ENCODE data around the gene OCEL1. TPM values are rescaled to one million over a fixed set of nuclear protein-coding genes. Genes with fewer than 3 reads are reported as not detected.

Gene OCEL1
- total RNA-seq, 1 experiment from 2014 or later, result 25.7 TPM

DNA sequence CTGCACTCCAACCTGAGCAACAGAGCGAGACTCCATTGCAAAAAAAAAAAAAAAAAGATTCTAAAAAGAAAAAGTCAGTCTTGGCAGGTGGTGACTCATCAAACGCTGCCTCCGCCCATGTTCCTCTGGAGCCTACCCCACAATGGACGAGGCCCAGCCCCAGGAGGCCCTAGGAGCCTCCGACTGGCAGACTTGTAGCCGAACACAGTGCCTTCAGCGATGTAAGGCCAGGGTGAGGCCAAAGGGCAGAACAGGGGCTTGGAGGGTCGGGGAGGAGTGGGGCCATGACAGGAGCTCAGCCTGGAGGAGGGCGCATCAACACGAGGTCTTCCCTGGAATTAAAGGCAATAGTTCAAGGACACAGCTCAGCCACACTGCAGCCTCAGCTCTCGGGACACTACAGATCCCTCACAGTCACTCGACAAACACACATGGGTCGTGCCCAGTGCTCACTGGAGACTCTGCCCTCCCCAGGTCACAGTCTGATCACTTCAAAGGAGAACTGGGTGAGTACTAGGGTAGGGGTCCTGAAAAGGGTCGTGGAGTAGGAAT, 5.7 kb upstream of the OCEL1 start:
- no peak overlapping the region for H4K91ac ChIP-seq (ENCODE audit: insufficient read length, low read depth, low read length)
- H2BK20ac ChIP-seq (ENCODE audit: low read depth, low read length, poor library complexity, severe bottlenecking), result no peak overlapping the region
- no peak overlapping the region for H3K9ac ChIP-seq (ENCODE audit: extremely low read depth, insufficient read length, low read length)
- H3K79me2 ChIP-seq (ENCODE audit: insufficient read depth, low read length), result no peaks in the 10 kb centered on the region
- H2AFZ ChIP-seq (ENCODE audit: low read length), result no peak overlapping the region
- TF ChIP-seq, protein P1, sequence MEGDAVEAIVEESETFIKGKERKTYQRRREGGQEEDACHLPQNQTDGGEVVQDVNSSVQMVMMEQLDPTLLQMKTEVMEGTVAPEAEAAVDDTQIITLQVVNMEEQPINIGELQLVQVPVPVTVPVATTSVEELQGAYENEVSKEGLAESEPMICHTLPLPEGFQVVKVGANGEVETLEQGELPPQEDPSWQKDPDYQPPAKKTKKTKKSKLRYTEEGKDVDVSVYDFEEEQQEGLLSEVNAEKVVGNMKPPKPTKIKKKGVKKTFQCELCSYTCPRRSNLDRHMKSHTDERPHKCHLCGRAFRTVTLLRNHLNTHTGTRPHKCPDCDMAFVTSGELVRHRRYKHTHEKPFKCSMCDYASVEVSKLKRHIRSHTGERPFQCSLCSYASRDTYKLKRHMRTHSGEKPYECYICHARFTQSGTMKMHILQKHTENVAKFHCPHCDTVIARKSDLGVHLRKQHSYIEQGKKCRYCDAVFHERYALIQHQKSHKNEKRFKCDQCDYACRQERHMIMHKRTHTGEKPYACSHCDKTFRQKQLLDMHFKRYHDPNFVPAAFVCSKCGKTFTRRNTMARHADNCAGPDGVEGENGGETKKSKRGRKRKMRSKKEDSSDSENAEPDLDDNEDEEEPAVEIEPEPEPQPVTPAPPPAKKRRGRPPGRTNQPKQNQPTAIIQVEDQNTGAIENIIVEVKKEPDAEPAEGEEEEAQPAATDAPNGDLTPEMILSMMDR (conservative IDR thresholded peaks at IDR 0.05), result no peak
- H3K9me3 ChIP-seq (ENCODE audit: control insufficient read depth, low read depth, low read length), result no peaks in the 10 kb centered on the region
- H4K20me1 ChIP-seq (ENCODE audit: control insufficient read depth, insufficient read depth, insufficient read length), result no peaks in the 10 kb centered on the region
- no CpG with 5 or more reads among the region's 14 CpGs for WGBS (ENCODE audit: extremely low coverage, insufficient read length, low lambda C conversion rate)
- H3K4me1 ChIP-seq (ENCODE audit: insufficient read depth, low read length), result no peaks in the 10 kb centered on the region
- H3K4me2 ChIP-seq (ENCODE audit: insufficient read depth, insufficient read length, low read length), result no peak overlapping the region
- H3T11ph ChIP-seq (ENCODE audit: low read length), result no peak overlapping the region
- H3K56ac ChIP-seq (ENCODE audit: insufficient read length, low read depth, low read length), result no peak overlapping the region
- no peak overlapping the region for H2BK5ac ChIP-seq (ENCODE audit: insufficient read length, low read length)
- H3K27me3 ChIP-seq (ENCODE audit: insufficient read depth, low read length), result no peaks in the 10 kb centered on the region
- H3K18ac ChIP-seq (ENCODE audit: insufficient read length, low read depth, low read length), result no peak overlapping the region
- no peak overlapping the region for H4K5ac ChIP-seq (ENCODE audit: insufficient read length, low read depth, low read length)
- no peak overlapping the region for H3K4ac ChIP-seq (ENCODE audit: low read depth, low read length)
- H3K14ac ChIP-seq (ENCODE audit: insufficient read depth, low read length), result no peak overlapping the region
- peak overlapping the region; percentile 9 for H4K8ac ChIP-seq (replicated peaks; ENCODE audit: insufficient read length, low read depth, low read length)
- H3K27ac ChIP-seq (ENCODE audit: insufficient read length, low read depth, low read length), result no peak overlapping the region
- no peak overlapping the region for H2AK5ac ChIP-seq (ENCODE audit: insufficient read length, low read length)
- no peak overlapping the region for H2BK12ac ChIP-seq (ENCODE audit: insufficient read length, low read depth, low read length)
- peak overlapping the region in 2 of 3 experiments; percentile 34 to 48; a peak in 1 of 7 replicates for H3K27ac Mint-ChIP-seq
- H3K36me3 Mint-ChIP-seq (ENCODE audit: insufficient read depth in 1 of 3, low read depth in 3 of 3), result peaks cover 13 to 24% (median 21%) of the 10 kb centered on the region in 3 experiments
- no peaks in the 10 kb centered on the region for H3K27me3 Mint-ChIP-seq (ENCODE audit: low read depth)
- no peak overlapping the region for H3K23ac ChIP-seq (ENCODE audit: insufficient read length, low read depth, low read length)
- H2BK120ac ChIP-seq (ENCODE audit: low read depth, low read length, poor library complexity, severe bottlenecking), result no peak overlapping the region
- H3K4me3 Mint-ChIP-seq, result no peak overlapping the region
- no peaks in the 10 kb centered on the region for H3K79me1 ChIP-seq (ENCODE audit: insufficient read depth, low read depth, low read length, poor library complexity, severe bottlenecking)
- no peak overlapping the region for H2BK15ac ChIP-seq (ENCODE audit: low read depth, low read length)
- no peak for DNase-seq
- H3K9me3 Mint-ChIP-seq, result no peaks in the 10 kb centered on the region
- no peaks in the 10 kb centered on the region for H3K23me2 ChIP-seq (ENCODE audit: insufficient read length, low read depth, low read length, poor library complexity, severe bottlenecking)
- peaks cover 2 to 10% of the 10 kb centered on the region in 2 experiments; a peak in 3 of 4 replicates for H3K4me1 Mint-ChIP-seq

All from H9 (cell line).